B cell (primary cell): ENCODE data around the gene IRF1. TPM values are rescaled to one million over a fixed set of nuclear protein-coding genes. Genes with fewer than 3 reads are reported as not detected.

Experiments used
- ATAC-seq: fragments of 200-7000 bp; cut with Tn5 transposase; one replicate; pipeline ENCODE4 v1.10.0; 2021; ENCODE audit warnings: low read depth, mild to moderate bottlenecking, moderate number of reproducible peaks, moderate library complexity
- CTCF ChIA-PET: fragments of 350-600 bp; sonication (Branson Sonifier 250); formaldehyde crosslinking; loops from one replicate; lab custom pipeline; 2021; ENCODE audit warnings: antibody characterized with exemption, inconsistent platforms; lab: Charles Lee
- POLR2A ChIA-PET: fragments of 350-600 bp; sonication (Branson Sonifier 250); formaldehyde crosslinking; loops from one replicate; lab custom pipeline; 2021; ENCODE audit warnings: antibody characterized with exemption; lab: Charles Lee
- DNase-seq: peaks from one replicate; pipeline ENCODE4 v3.0.0; 2013
- H2AFZ ChIP-seq: 2 replicates; pipeline ENCODE4 v1.6.1; 2012; ENCODE audit warnings: mild to moderate bottlenecking, low read depth, low read length; ENCODE audit not compliant: insufficient read depth, poor library complexity, severe bottlenecking
- H3K27ac ChIP-seq, 2 donors: 1 replicate in 1 of 2; 2 replicates in 1 of 2; pipeline ENCODE4 v1.5.1; 2012 to 2013; ENCODE audit warnings: low read length in 2 of 2, mild to moderate bottlenecking in 2 of 2, moderate library complexity in 1 of 2
- H3K27me3 ChIP-seq, 4 experiments: fragments of 200-600 bp in 1 of 4; sonication (generic) in 1 of 4; replicated peaks in 1 of 4; 1 replicate in 2 of 4; 2 replicates in 2 of 4; pipeline versions ENCODE4 v1.6.1 to v1.7.0; 2013 to 2016; ENCODE audit warnings: low read length in 3 of 4, mild to moderate bottlenecking in 2 of 4, mixed read lengths in 1 of 4, moderate library complexity in 1 of 4; ENCODE audit not compliant: insufficient read depth in 4 of 4, control insufficient read depth in 3 of 4; ENCODE audit errors: control extremely low read depth in 1 of 4
- H3K36me3 ChIP-seq, 2 experiments: replicated peaks in 1 of 2; 1 replicate in 1 of 2; 2 replicates in 1 of 2; pipeline versions ENCODE4 v1.6.1 to v1.7.1; 2013; ENCODE audit warnings: low read length in 1 of 2; ENCODE audit not compliant: insufficient read depth in 2 of 2, control insufficient read depth in 1 of 2; ENCODE audit errors: control extremely low read depth in 1 of 2, extremely low read depth in 1 of 2
- H3K4me1 ChIP-seq, 2 donors: fragments of 200-600 bp in 1 of 2; sonication (generic) in 1 of 2; 1 replicate in 1 of 2; 2 replicates in 1 of 2; pipeline versions ENCODE4 v1.5.1 to v1.6.1; 2013 to 2017; ENCODE audit warnings: low read length in 2 of 2; ENCODE audit not compliant: control insufficient read depth in 2 of 2, insufficient read depth in 2 of 2
- H3K4me2 ChIP-seq: replicated peaks from 2 replicates; pipeline ENCODE3; 2012; ENCODE audit warnings: mild to moderate bottlenecking, low read depth, low read length; ENCODE audit not compliant: poor library complexity, severe bottlenecking
- H3K4me3 ChIP-seq, 5 experiments: fragments of 200-600 bp in 1 of 5; sonication (generic) in 1 of 5; 1 replicate in 3 of 5; 2 replicates in 2 of 5; pipeline versions ENCODE4 v1.5.1 to v1.7.0; 2011 to 2016; ENCODE audit warnings: low read length in 4 of 5, mild to moderate bottlenecking in 4 of 5, low read depth in 2 of 5, control low read depth in 1 of 5, moderate library complexity in 1 of 5; ENCODE audit not compliant: insufficient read depth in 1 of 5; ENCODE audit errors: control extremely low read depth in 1 of 5, extremely low read depth in 1 of 5
- H3K79me2 ChIP-seq: fragments of 200-600 bp; sonication (generic); one replicate; pipeline ENCODE4 v1.6.0; 2016; ENCODE audit warnings: low read length; ENCODE audit not compliant: control insufficient read depth, insufficient read depth
- H3K9ac ChIP-seq: fragments of 200-600 bp; sonication (generic); 2 replicates; pipeline ENCODE4 v1.6.1; 2017; ENCODE audit warnings: mild to moderate bottlenecking, low read length, moderate library complexity
- H3K9me3 ChIP-seq, 3 donors: one replicate each; pipeline versions ENCODE4 v1.6.1 to v1.7.1; 2013; ENCODE audit warnings: low read length in 2 of 3; ENCODE audit not compliant: control insufficient read depth in 2 of 3, insufficient read depth in 1 of 3; ENCODE audit errors: control extremely low read depth in 1 of 3
- H4K20me1 ChIP-seq: 2 replicates; pipeline ENCODE4 v1.6.0; 2012; ENCODE audit warnings: mild to moderate bottlenecking, low read length; ENCODE audit not compliant: insufficient read depth, control insufficient read depth, poor library complexity, severe bottlenecking
- H3K27ac Mint-ChIP-seq: one replicate; pipeline ENCODE4 v1.8.0; 2021; ENCODE audit warnings: mixed read lengths
- H3K27me3 Mint-ChIP-seq: one replicate; pipeline ENCODE4 v1.8.0; 2021; ENCODE audit warnings: mixed read lengths
- H3K4me1 Mint-ChIP-seq: one replicate; pipeline ENCODE4 v1.8.0; 2021; ENCODE audit warnings: mixed read lengths
- H3K4me3 Mint-ChIP-seq: one replicate; pipeline ENCODE4 v1.8.0; 2021; ENCODE audit warnings: mixed read lengths
- H3K9me3 Mint-ChIP-seq: one replicate; pipeline ENCODE4 v1.8.0; 2022; ENCODE audit warnings: mixed read lengths; ENCODE audit not compliant: insufficient read depth
- EZH2 ChIP-seq: IDR thresholded peaks from 2 replicates; pipeline ENCODE4 v1.6.1; 2012; ENCODE audit warnings: borderline replicate concordance, low read depth, mild to moderate bottlenecking, moderate library complexity, low read length; ENCODE audit not compliant: insufficient read depth, poor library complexity, severe bottlenecking
- WGBS: methylation state at CpG from one replicate; pipeline ENCODE4 v1.1.5; 2013; ENCODE audit warnings: missing lambda C conversion rate; ENCODE audit not compliant: insufficient coverage; 5-methylcytosine and 5-hydroxymethylcytosine counted together
- intact Hi-C: fragments of 100-400 bp; cut with micrococcal nuclease; formaldehyde crosslinking; loops from one replicate; pipeline ENCODE4 v1.10.0; 2022
- polyA plus RNA-seq: library from polyadenylated mRNA; depleted of rRNA; stranded (reverse); fragments of >200 nt; gene quantifications from 2 replicates; pipeline ENCODE4 v1.2.3, GENCODE V29; 2012
- total RNA-seq, 2 donors: library from RNA; stranded (reverse); fragments of 120-200 nt in 1 of 2; gene quantifications; 1 replicate in 1 of 2; 2 replicates in 1 of 2; pipeline versions ENCODE4 v1.2.3 to v1.2.4, GENCODE V29; 2013 to 2022
- TF ChIP-seq, protein P1 (sequence below): fragments of 200-600 bp; IDR thresholded peaks from one replicate; pipeline ENCODE4 v1.8.0; 2022; ENCODE audit warnings: antibody characterized with exemption, mild to moderate bottlenecking

The IRF1 gene
- total and polyA plus RNA-seq, 2 donors (not counting 1 experiment from before 2014, with no cell fraction given), result 173 to 306 TPM

DNA sequence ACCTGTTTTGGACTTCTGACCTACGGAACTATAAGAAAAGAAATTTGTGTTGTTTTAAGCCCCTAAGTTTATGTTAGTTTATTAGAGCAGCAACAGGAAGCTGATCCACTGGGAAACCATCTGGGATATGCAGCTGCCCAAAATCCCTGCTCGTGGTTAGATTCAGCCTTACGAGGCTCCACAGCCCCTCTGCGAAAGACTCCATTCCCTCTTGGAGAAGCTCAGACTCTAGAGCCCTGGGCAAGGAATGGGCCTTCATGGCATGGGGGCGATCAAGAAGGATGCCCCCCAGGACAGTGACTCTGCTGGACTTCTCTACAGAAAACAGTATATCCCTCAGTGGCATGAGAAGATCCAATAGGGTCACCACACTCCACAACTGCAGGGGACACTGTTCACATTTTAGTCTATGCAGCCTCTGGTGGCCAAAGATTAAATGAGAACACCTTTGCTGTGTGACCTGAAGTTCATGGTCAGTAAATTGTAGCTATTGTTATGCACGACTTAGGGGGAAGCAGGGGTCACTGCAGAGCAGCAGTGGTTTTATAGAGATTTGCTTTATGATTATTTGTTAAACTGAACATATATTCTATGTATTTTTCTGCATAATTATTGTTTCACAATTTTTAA, 21.1 kb downstream of the IRF1 start:
- Histone ChIP-seq H4K20me1 (peaks cover 6% of the 10 kb centered on the region), H3K36me3 (peaks cover 0 to 11% of the 10 kb centered on the region in 2 experiments), H3K4me1 (peaks cover 71 to 91% of the 10 kb centered on the region in 2 donors), H3K9me3 (no peaks in the 10 kb centered on the region), H3K79me2 (peaks cover 17% of the 10 kb centered on the region), H3K27ac (no peak overlapping the region), H3K4me2 (no peak overlapping the region), H3K27me3 (no peaks in the 10 kb centered on the region), H3K9ac (no peak overlapping the region), H2AFZ (no peak overlapping the region), H3K4me3 (no peak overlapping the region)
- no peaks in the 10 kb centered on the region for H3K27me3 Mint-ChIP-seq
- H3K27ac Mint-ChIP-seq, result peak overlapping the region; percentile 73
- ChIA-PET POLR2A (interaction anchor here (1.5 kb wide), 1 partner anchor 19 kb away, joined by 4 read pairs; no protein-coding TSS in a partner anchor), CTCF (interaction anchor here (0.8 to 12.0 kb wide), 12 partner anchors 10 to 83 kb away, joined by 3 to 128 read pairs (median 7); partner anchors contain the start of gene IRF1)
- H3K9me3 Mint-ChIP-seq, result no peaks in the 10 kb centered on the region
- ATAC-seq (no peak), DNase-seq (peak; percentile 12)
- H3K4me3 Mint-ChIP-seq, result no peak overlapping the region
- no peak for TF ChIP-seq EZH2
- TF ChIP-seq, protein P1, sequence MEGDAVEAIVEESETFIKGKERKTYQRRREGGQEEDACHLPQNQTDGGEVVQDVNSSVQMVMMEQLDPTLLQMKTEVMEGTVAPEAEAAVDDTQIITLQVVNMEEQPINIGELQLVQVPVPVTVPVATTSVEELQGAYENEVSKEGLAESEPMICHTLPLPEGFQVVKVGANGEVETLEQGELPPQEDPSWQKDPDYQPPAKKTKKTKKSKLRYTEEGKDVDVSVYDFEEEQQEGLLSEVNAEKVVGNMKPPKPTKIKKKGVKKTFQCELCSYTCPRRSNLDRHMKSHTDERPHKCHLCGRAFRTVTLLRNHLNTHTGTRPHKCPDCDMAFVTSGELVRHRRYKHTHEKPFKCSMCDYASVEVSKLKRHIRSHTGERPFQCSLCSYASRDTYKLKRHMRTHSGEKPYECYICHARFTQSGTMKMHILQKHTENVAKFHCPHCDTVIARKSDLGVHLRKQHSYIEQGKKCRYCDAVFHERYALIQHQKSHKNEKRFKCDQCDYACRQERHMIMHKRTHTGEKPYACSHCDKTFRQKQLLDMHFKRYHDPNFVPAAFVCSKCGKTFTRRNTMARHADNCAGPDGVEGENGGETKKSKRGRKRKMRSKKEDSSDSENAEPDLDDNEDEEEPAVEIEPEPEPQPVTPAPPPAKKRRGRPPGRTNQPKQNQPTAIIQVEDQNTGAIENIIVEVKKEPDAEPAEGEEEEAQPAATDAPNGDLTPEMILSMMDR, result no peak
- H3K4me1 Mint-ChIP-seq, result peaks cover 84% of the 10 kb centered on the region
- intact Hi-C loops, result no loop called here
- WGBS, result 99% methylated on average over 5 of the region's 6 CpGs
